ENCODE results near the gene TSPAN4.

TSPAN4 gene

GRCh38 chr11:888310-889212 is 45.9 kb downstream of the TSPAN4 start:
- no peak overlapping the region for H3K4me3 ChIP-seq (ENCODE audit: low read depth in 1 of 2, low read length in 2 of 2)
- H3K27ac ChIP-seq (ENCODE audit: low read depth, low read length): no peak overlapping the region
- no peak overlapping the region for H3K9ac ChIP-seq (ENCODE audit: low read depth in 1 of 2, low read length in 2 of 2)
- H3K4me1 ChIP-seq (ENCODE audit: control insufficient read depth in 1 of 2, insufficient read depth in 2 of 2, low read length in 2 of 2): no peaks in the 10 kb centered on the region
- H3K9me3 ChIP-seq (ENCODE audit: control insufficient read depth in 1 of 2, low read length in 2 of 2): no peaks in the 10 kb centered on the region
- H3K36me3 ChIP-seq (ENCODE audit: control insufficient read depth in 1 of 2, insufficient read depth in 2 of 2, low read length in 2 of 2): peaks cover 4 to 16% of the 10 kb centered on the region in 2 donors
- no peaks in the 10 kb centered on the region for H3K27me3 ChIP-seq (ENCODE audit: control insufficient read depth in 1 of 2, insufficient read depth in 2 of 2, low read length in 2 of 2)

DNA sequence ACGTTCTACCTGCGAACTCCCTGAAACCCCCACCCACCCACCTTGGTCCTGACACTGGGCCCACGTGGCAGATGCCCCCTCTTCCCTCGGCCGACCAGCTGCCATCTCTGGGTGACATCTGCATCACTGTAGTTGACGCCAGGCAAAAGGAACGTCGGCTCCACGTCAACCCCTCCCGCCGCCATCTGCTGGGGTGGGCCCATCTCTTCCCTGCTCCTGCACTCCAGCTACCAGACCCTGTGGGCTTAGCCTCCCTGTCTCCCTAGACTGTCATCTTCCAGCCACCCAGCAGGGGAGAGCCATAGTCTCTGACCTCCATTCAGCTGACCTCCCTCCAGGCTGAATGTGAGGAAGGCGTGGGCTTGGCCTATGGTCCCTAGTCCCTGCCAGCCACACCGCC is 46.6 kb downstream of the TSPAN4 start:
- Histone ChIP-seq H3K27me3 (ENCODE audit: control insufficient read depth in 1 of 2, insufficient read depth in 2 of 2, low read length in 2 of 2) (no peaks in the 10 kb centered on the region), H3K27ac (ENCODE audit: low read depth, low read length) (no peak overlapping the region), H3K9ac (ENCODE audit: low read depth in 1 of 2, low read length in 2 of 2) (no peak overlapping the region), H3K9me3 (ENCODE audit: control insufficient read depth in 1 of 2, low read length in 2 of 2) (no peaks in the 10 kb centered on the region), H3K4me3 (ENCODE audit: low read depth in 1 of 2, low read length in 2 of 2) (no peak overlapping the region), H3K4me1 (ENCODE audit: control insufficient read depth in 1 of 2, insufficient read depth in 2 of 2, low read length in 2 of 2) (no peaks in the 10 kb centered on the region), H3K36me3 (ENCODE audit: control insufficient read depth in 1 of 2, insufficient read depth in 2 of 2, low read length in 2 of 2) (peaks cover 4 to 12% of the 10 kb centered on the region in 2 donors)

DNA sequence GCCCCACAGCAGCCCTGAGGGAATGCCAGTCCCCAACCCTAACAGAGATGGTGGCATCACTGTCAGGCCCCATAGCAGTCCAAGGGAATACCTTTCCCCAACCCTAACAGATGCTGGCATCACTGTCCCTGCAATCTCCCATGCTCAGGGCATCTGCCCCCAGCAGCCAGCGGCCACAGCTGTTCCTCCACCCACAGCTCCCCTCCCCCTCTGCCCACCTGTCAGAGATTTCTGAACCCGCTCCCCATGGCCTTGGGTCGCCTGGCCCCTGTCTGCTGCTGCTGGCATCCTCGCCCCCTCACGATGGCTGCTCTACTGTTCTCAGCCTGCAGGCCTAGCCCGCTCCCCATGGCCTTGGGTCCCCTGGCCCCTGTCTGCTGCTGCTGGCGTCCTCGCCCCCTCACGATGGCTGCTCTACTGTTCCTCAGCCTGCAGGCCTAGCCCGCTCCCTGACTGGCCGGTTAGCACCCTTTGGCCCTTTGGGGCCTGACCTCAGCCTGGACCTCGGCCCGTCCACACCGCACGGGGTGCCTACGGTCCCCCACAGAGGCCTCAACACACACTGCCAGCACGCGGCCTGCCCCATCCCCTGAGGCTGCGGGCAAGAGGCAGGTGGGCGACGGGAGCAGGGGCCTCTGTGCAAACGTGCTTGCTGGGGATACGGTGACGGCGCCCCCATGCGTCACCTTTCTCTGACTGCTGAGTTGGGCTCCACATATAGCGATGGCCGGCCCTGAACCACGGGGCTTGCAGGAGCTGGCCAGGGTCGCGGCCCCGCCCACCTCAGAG is 47.2 kb downstream of the TSPAN4 start:
- no peak overlapping the region for H3K9ac ChIP-seq (ENCODE audit: low read depth in 1 of 2, low read length in 2 of 2)
- H3K27ac ChIP-seq (ENCODE audit: low read depth, low read length): no peak overlapping the region
- H3K4me1 ChIP-seq (ENCODE audit: control insufficient read depth in 1 of 2, insufficient read depth in 2 of 2, low read length in 2 of 2): no peaks in the 10 kb centered on the region
- peaks cover 0 to 12% of the 10 kb centered on the region in 2 donors for H3K36me3 ChIP-seq (ENCODE audit: control insufficient read depth in 1 of 2, insufficient read depth in 2 of 2, low read length in 2 of 2)
- no peaks in the 10 kb centered on the region for H3K9me3 ChIP-seq (ENCODE audit: control insufficient read depth in 1 of 2, low read length in 2 of 2)
- H3K27me3 ChIP-seq (ENCODE audit: control insufficient read depth in 1 of 2, insufficient read depth in 2 of 2, low read length in 2 of 2): no peaks in the 10 kb centered on the region
- no peak overlapping the region for H3K4me3 ChIP-seq (ENCODE audit: low read depth in 1 of 2, low read length in 2 of 2)

DNA sequence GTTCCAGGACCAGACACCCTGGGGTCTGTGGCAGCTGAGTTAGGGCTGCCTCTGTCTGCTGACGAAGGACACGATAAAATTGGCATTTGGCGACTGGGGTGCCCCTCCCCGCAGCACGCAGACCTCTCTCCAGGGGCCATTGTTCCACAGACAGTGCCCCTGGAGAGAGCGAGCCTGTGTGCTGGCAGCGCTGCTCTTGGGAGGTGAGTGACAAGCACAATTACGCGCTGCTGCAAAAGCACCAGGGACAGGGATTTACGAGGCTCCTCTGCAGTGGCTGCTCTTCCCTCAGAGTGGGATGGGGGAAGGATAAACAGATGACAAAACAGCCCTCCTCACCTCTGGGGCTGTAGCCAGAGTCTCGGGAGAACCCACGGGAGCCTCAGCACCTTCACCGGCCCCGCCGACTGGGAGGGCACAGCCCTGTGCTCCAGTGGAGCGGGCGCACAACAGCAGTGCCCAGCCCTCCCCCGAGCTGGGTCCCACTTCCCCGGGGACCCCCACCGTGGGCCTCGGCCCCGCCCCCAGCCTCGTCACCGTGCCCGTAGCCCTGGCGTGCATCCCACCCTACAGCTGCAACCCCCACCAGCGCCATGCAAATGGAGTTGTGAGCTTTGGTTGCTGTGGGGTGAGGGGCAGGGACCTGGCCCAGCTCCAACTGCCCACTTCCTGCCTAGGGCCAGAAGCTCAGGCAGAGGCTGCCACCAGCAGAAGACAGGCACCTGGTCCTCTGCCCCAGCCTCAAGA is 48.3 kb downstream of the TSPAN4 start:
- H3K36me3 ChIP-seq (ENCODE audit: control insufficient read depth in 1 of 2, insufficient read depth in 2 of 2, low read length in 2 of 2): peaks cover 0 to 12% of the 10 kb centered on the region in 2 donors
- no peak overlapping the region for H3K27ac ChIP-seq (ENCODE audit: low read depth, low read length)
- H3K27me3 ChIP-seq (ENCODE audit: control insufficient read depth in 1 of 2, insufficient read depth in 2 of 2, low read length in 2 of 2): no peaks in the 10 kb centered on the region
- H3K4me3 ChIP-seq (ENCODE audit: low read depth in 1 of 2, low read length in 2 of 2): no peak overlapping the region
- H3K9me3 ChIP-seq (ENCODE audit: control insufficient read depth in 1 of 2, low read length in 2 of 2): no peaks in the 10 kb centered on the region
- H3K9ac ChIP-seq (ENCODE audit: low read depth in 1 of 2, low read length in 2 of 2): no peak overlapping the region
- H3K4me1 ChIP-seq (ENCODE audit: control insufficient read depth in 1 of 2, insufficient read depth in 2 of 2, low read length in 2 of 2): no peaks in the 10 kb centered on the region

GRCh38 chr11:893008-893654 is 50.5 kb downstream of the TSPAN4 start:
- Histone ChIP-seq H3K4me3 (ENCODE audit: low read depth in 1 of 2, low read length in 2 of 2) (no peak overlapping the region), H3K4me1 (ENCODE audit: control insufficient read depth in 1 of 2, insufficient read depth in 2 of 2, low read length in 2 of 2) (no peaks in the 10 kb centered on the region), H3K27me3 (ENCODE audit: control insufficient read depth in 1 of 2, insufficient read depth in 2 of 2, low read length in 2 of 2) (no peaks in the 10 kb centered on the region), H3K9me3 (ENCODE audit: control insufficient read depth in 1 of 2, low read length in 2 of 2) (no peaks in the 10 kb centered on the region), H3K9ac (ENCODE audit: low read depth in 1 of 2, low read length in 2 of 2) (no peak overlapping the region), H3K36me3 (ENCODE audit: control insufficient read depth in 1 of 2, insufficient read depth in 2 of 2, low read length in 2 of 2) (peaks cover 0 to 7% of the 10 kb centered on the region in 2 donors), H3K27ac (ENCODE audit: low read depth, low read length) (no peak overlapping the region)

- no peaks in the 10 kb centered on the region for H3K9me3 ChIP-seq (ENCODE audit: control insufficient read depth in 1 of 2, low read length in 2 of 2)
- no peaks in the 10 kb centered on the region for H3K27me3 ChIP-seq (ENCODE audit: control insufficient read depth in 1 of 2, insufficient read depth in 2 of 2, low read length in 2 of 2)
- H3K4me1 ChIP-seq (ENCODE audit: control insufficient read depth in 1 of 2, insufficient read depth in 2 of 2, low read length in 2 of 2): no peaks in the 10 kb centered on the region
- peaks cover 0 to 18% of the 10 kb centered on the region in 2 donors for H3K36me3 ChIP-seq (ENCODE audit: control insufficient read depth in 1 of 2, insufficient read depth in 2 of 2, low read length in 2 of 2)
- H3K4me3 ChIP-seq (ENCODE audit: low read depth in 1 of 2, low read length in 2 of 2): no peak overlapping the region
- H3K27ac ChIP-seq (ENCODE audit: low read depth, low read length): no peak overlapping the region
- H3K9ac ChIP-seq (ENCODE audit: low read depth in 1 of 2, low read length in 2 of 2): no peak overlapping the region
These were observed 52.0 kb downstream of the TSPAN4 start for GRCh38 chr11:894575-895201.

DNA sequence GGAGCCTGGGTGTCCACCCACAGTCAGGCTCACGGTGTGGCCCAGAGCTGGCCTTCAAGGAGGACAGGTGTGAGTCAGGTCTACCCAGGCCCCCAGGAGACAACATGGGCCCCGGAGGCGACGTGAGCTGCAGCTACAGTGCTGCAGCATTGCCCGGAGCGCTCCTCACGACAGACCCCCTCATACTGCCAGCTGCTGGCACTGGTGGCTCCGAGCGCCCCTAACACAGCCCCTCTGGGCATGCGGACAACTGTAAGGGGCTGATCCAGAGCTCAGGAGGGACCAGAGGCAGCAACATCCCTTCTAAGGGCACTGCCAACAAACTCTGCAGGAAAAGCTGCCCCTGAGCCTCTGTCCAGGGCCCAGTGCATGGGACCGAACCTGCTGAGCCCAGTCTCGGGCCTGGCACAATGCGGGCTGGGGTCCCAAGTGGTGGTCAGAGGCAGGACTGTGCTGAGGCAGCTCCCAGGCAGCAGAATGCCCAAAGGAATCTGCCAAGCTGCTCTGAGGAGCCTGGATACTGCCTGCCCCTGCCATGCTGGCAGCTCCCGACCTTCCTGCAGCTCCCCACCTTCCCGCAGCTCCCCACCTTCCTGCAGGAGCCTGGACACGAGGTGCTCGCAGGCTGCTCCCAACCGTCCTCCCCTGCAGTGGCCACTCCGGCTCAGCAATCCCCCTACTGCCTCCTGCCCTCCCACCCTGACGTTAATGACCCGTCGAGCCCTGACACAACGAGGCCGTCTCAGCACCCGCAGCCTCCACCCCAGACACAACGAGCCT is 52.9 kb downstream of the TSPAN4 start:
- no peak overlapping the region for H3K27ac ChIP-seq (ENCODE audit: low read depth, low read length)
- H3K4me3 ChIP-seq (ENCODE audit: low read depth in 1 of 2, low read length in 2 of 2): no peak overlapping the region
- no peaks in the 10 kb centered on the region for H3K27me3 ChIP-seq (ENCODE audit: control insufficient read depth in 1 of 2, insufficient read depth in 2 of 2, low read length in 2 of 2)
- no peak overlapping the region for H3K9ac ChIP-seq (ENCODE audit: low read depth in 1 of 2, low read length in 2 of 2)
- peaks cover 0 to 26% of the 10 kb centered on the region in 2 donors for H3K36me3 ChIP-seq (ENCODE audit: control insufficient read depth in 1 of 2, insufficient read depth in 2 of 2, low read length in 2 of 2)
- no peaks in the 10 kb centered on the region for H3K4me1 ChIP-seq (ENCODE audit: control insufficient read depth in 1 of 2, insufficient read depth in 2 of 2, low read length in 2 of 2)
- no peaks in the 10 kb centered on the region for H3K9me3 ChIP-seq (ENCODE audit: control insufficient read depth in 1 of 2, low read length in 2 of 2)

DNA sequence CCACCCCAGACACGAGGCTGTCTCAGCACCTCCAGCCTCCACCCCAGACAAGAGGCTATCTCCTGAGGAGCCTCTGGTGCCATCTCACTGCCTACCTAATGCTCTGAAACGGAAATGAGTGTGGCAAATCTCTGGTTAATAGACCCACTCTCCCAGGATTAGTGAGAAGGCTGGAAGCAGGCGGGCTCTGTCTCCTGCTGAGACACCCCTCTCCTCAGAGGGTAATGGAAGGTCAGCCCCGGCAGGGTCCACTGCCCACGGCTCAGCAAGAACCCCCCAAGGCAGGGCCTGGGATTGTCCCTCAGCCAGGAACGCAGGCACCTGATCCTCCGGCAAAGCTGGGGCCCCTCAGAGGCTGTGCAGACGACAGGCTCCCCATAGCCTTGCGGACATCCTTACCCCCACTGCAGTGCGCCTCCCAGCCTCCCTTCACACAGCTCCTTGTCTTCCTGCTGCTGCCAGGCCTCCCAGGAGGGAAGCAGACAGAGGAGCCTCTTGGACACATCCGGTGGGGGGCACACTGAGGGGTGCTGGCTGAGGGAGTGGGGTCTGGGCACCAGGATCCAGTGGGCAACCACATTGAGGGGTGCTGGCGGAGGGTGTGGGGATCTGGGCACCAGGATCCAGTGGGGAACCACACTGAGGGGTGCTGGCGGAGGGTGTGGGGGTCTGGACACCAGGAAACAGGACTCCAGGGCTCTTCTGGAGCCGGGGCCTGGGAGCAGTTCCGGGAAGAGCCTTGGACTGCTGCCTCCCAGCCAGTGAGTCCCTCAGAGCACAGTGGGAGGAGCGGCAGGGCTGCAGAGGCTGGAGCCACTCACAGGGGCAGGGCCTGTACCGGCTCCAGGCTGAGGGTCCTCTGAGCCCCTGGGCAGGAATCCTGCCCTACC is 54.8 kb downstream of the TSPAN4 start:
- H3K9ac ChIP-seq (ENCODE audit: low read depth in 1 of 2, low read length in 2 of 2): no peak overlapping the region
- no peaks in the 10 kb centered on the region for H3K9me3 ChIP-seq (ENCODE audit: control insufficient read depth in 1 of 2, low read length in 2 of 2)
- H3K4me1 ChIP-seq (ENCODE audit: control insufficient read depth in 1 of 2, insufficient read depth in 2 of 2, low read length in 2 of 2): no peaks in the 10 kb centered on the region
- H3K36me3 ChIP-seq (ENCODE audit: control insufficient read depth in 1 of 2, insufficient read depth in 2 of 2, low read length in 2 of 2): peaks cover 12 to 46% of the 10 kb centered on the region in 2 donors
- H3K27me3 ChIP-seq (ENCODE audit: control insufficient read depth in 1 of 2, insufficient read depth in 2 of 2, low read length in 2 of 2): no peaks in the 10 kb centered on the region
- H3K27ac ChIP-seq (ENCODE audit: low read depth, low read length): no peak overlapping the region
- H3K4me3 ChIP-seq (ENCODE audit: low read depth in 1 of 2, low read length in 2 of 2): no peak overlapping the region
